ELF-1 (cell line): ENCODE measurements around the gene ZNF438.
A peak's percentile ranks its signal among the peaks of the same experiment; 100 is the strongest.

Source experiments
- DNase-seq: peaks from one replicate; pipeline ENCODE4 v3.0.0-alpha.2; 2016; ENCODE audit warnings: low read depth, low spot score

The ZNF438 gene

DNA sequence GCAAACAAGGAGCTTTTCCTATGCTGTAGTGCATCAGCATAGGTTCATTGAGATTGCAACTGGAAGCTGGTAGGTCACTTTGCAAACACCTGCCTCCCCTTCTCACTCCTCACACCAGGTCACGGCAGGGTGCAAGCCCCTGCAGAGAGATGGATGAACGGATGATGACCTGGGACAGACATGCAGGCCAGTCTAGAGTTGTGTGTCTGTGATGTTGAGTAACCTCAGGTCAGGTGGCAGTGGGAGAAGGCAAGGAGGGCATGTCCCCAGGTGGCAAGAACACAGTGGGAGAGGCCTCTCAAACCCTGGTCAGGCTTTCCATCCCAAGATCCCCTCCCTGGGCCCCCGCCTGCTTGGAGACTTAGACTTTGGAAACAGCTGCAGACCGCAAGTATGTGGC, 205.0 kb downstream of the ZNF438 start:
- no peak for DNase-seq

DNA sequence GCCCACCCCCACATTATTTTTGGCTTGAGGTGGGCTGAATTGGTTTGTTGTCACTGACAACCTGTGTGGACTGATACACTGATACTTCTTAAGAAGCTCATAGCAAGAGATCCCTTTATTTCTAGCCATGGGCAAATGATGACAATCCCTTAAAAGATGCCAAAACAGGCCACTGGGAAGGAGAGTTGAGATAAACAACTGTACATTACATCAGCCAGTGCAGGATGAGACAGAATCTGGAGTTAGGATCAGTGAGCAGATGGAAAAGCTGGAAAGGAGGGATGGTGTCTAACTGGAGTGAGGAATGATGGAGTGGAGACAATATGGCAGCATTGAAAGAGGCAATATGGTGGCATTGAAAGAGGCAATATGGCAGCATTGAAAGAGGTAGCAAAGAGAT, 206.2 kb downstream of the ZNF438 start:
- DNase-seq: no peak

DNA sequence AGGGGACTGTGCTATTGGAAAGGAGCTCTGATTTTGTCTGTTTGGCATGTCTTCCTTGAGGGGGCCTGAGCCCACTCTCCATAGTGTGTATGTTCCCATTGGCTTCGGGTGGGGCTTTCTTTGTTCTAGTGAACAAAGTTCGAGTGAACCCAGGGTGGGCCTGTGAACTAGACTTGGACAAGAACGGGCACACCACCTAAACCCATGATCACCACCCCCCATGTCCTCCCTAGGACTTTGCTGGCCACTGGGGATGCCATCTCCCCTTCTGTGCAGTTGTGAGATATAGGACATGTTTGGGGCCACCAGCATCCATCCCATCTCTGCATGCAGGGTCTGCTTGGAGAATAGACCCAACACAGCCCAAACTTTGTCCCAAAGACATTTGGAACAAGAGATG, 206.6 kb downstream of the ZNF438 start:
- DNase-seq: no peak

DNA sequence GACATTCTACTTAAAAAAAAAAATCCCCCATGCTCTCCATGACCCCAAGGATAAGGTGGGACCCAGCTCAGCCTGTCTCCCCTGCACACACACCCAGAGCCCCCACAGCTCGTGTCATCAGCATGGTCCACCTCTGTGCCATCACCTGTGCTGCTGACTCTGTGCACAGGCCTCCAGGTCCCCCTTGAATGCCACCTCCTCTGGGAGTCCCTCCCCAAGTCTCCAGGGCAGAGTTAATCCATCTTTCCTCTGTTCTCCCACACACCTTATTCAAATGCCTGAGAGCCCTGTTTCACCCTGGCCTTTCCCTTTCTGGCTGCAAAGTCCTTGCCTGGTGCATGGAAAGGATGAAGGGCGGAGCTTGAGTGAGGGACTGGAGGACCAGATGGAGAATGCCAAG, 208.0 kb downstream of the ZNF438 start:
- no peak for DNase-seq

DNA sequence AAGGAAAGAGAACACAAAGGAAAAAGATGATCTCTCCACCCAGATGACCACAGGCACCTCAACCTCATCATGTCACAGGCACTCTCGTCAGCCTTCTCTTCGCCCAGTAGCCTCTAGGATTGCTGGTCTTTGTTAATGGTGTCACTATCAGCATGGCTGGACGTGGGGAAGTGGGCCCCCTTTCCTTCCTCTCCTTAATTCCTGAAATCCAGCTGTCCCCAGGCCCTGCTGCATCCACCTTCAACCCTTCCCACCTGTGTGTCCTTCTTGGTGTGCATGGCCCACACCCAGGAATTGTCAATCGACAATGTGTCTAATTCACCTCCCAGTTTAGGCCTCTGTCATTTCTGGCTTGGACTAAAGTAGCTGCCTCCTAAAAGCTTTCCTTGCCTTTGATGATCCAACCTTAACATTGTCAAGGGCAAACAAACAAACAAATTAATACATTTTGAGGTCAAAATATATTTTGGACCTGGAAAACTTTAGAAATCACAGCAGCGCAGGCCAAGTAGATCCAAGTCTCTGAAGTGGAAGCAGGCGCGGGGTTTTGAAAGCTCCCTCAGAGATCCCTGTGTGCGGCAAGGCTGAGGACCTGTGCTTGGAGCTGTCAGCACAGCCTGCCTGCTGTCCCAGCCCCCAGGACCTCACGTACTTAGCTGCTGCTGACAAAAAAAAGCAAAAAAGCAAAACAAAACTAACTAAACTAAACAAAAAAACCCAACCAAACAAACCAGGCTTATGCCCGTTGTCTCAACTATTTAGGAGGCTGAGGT, 208.8 kb downstream of the ZNF438 start:
- DNase-seq: no peak

DNA sequence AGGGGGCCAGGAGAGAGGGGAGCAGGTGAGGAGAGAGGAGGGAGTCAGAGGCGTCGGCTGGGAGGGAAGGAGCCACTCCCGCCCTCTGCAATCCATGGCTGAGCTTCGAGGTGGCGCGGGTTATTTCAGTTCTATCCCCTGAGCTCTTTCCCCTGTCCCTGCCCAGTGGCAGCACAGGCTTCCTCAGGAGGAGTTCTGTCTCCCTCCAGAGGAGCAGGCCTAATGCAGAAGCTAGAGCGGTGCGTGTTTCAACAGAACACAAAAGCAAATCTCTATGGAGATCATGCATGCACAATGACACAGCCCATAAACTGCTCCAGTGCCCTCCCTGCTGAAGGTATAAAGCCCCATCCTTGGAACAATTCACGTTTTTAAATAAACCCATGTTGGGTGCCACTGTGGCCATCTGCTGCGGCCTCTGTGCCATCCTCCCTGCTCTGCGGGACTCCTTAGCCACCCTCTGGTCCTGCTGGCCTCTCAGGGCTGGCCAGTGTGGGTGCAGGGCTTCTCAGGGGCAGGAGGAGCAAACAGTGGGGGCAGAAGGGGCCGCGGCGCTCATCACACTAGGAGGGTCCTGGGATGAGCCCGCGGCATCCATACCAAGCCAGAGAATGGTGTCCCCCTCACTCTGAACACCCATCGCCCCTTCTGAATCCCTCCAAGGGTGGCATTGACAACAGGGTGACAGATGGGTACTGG, 209.5 kb downstream of the ZNF438 start:
- no peak for DNase-seq

DNA sequence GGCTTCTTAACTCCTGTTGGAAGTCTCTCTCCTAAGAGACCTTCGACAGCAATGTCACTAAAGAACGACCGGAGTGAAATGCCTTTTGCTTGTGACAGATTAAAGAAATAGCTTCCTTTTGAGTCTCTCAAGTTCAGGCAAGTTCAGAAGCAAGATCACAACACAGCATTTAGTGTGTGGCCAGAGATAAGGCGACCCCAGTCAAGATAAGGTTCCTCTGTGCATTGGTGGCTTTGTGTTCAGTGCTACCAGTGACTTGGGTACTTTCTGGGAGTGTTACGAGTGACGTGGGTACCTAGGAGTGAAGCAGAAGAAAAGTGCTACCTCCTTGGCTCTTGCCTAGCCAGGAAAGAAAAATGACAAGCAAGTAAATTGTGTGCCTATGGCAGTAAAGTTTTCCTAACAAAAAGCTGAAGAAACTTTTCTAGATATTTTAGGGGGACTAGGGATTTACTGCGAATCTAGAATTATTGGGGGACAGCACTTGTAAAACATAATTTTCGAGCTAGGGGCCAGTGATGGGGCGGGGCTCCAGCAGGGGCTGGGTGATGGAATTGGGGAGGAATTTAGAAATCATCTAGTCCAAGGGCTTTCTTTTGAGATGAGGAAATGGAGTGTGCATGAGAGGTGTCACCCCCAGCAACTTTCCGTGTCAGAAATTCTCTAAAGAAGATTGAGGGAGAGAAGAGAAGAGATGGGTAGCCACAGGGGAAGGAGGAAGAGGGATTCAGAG, 210.2 kb downstream of the ZNF438 start:
- DNase-seq: no peak

DNA sequence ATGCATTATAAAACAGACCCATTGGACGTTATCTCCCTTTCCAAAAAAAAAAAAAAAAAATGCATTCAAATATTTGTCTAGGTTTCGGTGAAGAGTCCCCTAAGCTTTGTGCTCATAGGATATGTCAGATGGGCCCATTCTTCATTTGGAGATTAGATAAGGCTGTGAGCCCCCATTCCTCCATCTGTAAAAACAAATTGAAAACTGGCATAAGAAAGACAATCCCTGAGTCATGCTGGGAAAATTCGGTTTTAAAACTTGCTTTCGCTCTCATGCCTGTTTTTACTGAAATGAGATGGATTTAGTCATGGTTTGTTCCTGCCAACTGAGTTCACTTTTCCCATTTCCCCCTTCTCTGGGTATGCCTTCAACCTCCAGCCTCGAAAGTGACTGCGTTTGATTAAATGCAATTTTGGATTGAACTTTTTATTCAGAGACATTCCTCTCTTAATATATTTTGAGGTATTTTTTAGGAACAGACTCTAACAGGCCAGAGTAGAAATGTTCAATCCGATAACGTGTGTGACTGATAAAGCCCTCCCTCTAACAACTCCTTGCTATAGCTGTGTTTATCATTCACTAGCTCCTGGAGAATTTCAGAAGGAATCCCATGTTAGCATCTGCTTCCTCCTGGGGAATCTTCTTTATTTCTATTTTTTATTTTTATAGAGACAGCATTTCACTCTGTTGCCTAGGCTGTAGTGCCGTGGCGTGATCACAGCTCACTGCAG, 211.2 kb downstream of the ZNF438 start:
- no peak for DNase-seq

DNA sequence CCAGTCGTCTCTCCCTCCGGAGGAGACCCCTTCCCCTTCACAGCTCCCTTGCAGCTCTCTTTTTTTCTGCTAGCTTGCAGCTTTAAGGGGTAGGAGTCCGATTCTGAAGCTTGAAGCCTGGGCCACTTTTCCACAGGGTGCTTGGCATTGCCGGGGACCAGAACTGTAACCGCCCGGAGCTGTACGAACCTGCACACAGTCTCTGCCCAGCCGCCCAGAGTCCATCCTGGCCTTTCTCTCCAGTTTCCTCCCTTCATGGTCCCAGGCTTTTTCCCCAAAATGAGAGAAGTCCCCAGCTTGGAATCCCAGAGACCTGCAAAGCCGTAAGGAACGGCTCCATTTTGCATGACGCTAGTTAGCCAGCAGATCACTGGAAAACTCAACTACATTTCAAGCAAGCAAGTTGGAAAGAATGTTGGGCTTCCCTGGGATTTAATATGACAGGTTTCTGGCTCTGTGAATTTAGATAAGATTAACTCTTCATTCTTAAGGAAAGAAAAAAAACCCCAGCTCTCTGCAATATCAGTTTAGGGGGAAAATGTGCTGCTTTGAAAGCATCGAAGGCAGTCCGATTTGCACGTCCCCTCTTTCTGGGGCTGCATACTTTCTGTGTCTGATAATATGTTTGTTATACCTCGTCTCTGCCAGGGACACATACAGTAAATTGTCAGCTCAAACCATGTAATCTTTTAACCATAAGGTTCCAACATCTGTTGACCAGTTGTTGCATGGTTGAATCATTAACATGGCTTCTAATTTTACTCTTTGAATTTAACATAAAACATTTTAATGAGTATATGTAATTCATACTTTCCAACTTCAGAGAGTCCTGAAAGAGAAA, 212.1 kb downstream of the ZNF438 start:
- no peak for DNase-seq

DNA sequence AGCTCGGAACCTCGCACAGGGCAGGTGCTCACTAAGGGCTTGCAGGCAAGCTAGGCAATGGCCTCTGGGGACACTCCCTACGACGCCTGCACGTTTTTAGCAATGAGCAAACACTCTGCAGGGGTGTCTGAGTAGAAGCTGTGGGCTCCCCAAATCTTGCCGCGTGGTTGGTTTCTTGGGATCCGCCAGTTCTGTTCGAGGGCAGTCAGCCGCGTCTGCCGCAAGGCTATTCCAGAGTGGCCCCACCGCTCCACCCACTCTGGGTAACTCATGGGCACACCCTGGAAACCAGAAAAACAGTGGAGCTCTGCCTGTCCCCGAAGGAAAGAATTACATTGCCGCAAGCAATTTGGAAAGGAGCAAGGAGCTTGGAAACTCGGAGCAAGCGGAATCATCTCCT, 212.8 kb downstream of the ZNF438 start:
- no peak for DNase-seq

DNA sequence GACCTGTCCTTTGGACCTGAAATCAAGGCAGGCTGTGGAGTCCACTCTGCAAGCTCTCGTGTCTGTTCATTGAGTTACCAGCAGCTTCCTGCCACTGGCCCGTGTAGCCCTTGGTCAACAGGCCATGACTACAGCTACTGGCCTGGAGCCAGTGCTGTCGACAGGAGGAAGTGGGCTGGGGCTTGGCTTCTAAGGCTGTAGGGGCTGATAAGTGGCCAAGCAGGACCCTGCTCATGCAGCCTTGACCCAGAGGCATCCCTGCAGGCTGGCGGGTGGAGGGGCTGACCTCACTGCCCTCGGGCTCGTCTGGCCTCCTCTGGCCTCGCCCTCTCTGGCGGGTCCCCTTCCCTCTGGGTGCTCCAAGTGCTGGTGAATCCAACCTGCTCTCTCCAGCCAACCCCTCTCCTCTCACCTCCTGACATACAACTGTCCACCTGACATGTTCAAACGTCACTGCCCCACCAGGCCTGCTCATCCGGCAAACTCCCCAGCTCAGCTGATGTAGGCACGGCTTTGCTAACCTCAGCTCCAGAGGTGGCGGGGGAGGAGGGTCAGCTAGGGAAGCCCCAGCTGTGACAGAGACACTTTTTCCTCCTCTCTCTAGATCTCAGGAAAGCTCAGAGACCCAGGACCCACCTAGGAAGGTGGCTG, 213.5 kb downstream of the ZNF438 start:
- peak; percentile 43 for DNase-seq

DNA sequence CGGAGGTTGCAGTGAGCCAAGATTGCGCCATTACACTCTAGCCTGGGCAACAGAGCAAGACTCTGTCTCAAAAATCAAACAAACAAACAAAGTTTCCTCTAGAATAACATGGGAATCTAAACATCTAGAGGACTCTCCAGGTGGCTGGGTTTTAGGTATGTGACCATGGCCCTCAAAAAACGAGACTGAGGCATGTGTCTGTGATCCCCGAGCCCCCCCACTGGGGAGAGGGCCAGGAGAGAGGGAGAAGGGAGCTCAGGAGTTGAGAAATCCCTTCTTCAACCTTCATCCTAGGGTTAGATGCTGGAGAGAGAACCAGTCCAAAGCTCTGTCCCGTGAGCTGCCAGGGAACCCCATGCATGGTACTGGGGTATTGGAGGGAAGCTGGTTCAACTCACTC, 214.1 kb downstream of the ZNF438 start:
- DNase-seq: no peak

DNA sequence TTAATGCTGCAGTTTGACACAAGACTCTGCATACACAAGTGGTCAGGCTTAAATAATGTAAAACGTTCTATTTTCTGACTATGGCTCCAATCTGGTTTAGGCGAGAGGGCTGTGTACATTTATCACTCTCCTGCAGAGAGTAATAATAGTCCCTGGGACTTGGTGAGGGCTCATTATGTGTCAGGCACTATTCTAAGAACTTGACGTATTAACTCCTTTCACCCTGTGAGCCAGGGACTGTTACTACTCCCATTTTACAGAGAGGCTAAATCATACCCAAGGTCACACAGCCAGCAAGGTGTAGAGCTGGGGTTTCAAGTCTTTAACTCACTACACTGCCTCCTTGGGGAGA, 214.9 kb downstream of the ZNF438 start:
- DNase-seq: no peak

DNA sequence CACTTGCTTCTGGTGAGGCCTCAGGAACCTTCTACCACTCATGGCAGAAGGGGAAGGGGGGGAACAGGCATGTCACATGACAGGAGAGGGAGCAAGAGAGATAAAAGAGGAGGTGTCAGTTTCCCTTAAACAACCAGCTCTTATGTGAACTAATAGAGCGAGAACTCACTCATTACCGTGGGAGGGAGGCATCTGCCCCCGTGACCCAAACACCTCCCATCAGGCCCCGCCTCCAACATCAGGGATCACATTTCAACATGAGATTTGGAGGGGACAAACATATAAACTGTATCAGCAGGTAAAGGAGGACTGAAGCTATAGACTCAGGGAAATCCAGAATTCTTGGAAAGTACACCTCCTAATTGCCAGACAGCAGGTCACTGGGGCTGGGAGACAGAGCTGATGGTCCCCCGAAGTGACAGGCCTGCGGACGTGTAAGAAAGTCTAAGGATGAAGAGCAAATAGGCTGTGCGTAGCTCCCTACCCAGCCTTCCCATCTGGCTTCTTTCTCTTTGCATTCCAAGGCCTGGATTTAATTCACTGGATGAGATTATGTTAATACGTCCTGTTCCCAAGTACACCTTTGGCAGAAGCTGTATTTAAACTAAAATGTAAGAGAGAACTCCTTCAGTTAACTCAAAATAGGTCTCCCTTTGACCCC, 215.4 kb downstream of the ZNF438 start:
- no peak for DNase-seq

DNA sequence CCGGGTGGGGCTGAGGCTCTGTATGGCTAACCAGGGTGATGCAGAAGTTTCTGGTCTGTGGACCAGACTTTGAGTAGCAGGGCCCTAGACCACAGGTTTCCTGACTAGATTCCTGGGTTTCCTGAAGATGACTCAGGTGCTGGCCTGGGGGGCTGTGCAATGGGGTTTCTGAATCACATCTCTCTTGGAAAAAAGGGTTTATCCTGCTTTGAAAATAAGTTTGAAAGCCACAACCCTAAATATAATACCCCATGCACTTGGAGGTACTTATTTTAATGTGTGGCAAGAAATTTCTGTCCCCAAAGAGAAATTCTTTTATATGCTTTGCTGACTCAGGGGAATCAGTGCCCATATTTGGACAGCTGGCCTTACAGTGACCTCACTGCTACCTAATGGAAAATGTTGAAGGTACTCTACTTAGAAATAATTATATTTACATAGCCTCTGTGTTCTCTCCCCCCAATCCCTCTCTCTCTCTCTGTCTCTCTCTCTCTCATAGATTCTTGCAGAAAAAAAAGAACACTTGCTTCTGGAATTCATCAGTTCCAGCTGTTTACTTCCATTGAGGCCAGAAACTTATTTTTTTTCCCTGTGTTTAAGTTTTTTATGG, 217.7 kb downstream of the ZNF438 start:
- DNase-seq: no peak

DNA sequence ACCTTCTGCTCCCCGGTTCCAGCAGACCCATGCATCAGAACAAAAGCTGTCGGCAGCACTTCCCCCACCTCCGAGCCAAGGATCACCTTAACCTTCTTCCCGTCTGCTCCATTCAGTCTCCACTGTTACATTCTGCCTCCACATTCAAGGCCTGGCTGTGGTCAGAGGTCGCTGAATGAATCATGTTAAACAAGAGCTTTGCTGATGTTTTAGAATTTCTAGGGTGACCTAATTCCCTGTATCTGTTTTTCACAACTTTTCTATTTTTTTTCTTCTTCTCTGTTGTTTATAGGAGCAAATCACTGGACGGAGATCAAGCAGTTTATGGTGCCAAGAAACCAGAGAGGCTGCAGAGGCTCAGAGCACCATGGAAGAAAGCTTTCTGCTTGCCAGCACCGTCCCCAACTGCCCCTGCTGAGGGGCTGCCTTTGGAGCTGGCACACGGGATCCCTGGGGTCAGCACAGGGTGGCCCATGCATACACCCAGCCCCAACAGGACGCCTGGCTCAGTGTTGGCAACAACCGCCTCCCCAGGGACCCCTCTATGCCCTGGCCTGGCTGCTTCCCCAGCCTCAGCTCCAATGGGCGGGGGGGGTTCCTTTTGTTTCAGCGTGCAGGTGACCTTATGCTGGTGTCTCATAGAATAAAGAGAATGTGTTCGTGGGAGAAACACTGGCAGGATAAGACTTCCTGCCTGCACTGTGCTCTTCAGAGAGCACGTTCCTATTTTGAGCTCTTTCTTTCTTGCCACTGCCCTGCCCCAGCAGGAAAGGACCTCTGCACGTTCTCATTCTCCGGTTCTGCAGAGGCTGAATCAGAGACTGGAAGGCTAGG, 219.4 kb downstream of the ZNF438 start:
- no peak for DNase-seq

DNA sequence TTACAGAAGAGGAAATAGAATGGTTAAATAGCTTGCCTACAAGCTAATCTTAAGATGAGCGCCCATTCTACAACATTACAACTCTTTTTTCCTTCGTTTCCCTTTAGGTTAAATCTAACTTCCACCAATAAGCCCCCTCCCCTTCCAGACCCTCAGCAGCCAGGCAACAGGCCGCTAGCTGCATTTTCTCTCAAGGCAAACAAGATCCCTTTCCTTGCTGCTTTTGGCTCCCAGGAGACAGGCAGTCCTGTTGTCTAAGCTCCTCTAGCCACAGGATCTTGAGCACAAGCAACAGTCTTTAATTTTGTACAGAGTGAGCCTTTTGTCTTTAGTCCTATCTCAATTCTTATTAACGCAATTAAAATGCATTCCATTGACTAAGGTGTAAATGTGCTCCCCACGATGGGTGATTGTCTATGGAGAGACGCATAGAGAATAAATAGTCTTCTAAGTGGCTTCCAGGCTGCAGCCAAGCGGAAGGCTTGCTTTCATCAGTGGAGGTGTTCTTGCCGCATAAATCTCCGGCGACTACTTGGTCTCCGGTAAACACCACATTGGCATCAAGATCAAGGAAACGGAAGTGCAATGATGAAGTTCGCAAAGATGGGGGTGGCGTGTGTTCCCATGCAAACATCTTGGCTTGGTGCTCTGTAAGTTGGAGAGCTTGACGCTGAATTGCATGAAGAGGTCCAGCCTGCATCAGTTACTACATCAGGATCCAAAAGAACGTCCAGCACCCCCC, 220.2 kb downstream of the ZNF438 start:
- DNase-seq: no peak

DNA sequence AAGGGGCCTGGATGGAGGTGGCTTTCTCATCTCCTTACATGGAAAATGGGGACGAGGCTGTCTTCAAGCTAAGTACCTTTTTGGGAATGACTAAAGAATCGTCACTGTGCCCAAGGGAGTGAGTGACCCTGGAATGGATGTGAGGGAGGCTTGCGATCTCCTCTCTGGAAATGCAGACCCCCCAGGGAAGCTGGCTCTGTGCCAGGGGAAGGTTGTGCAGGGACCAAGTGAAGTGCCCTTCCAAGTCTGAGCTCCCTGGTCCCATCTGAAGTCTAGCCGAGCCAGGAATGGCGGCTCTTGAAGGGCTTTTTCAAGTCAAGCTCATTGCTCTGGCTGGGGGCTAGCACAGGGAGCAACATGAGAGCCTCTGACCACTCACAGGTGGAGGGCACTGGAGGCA, 221.2 kb downstream of the ZNF438 start:
- no peak for DNase-seq
